H1 (cell line): ENCODE results near the gene CAST. TPM values are rescaled to one million over a fixed set of nuclear protein-coding genes. Genes with fewer than 3 reads are reported as not detected.

Experiments used
- CTCF ChIA-PET: fragments of 300-600 bp; sonication (Branson Sonifier 250); formaldehyde crosslinking; loops from one replicate; lab custom pipeline; 2021; ENCODE audit not compliant: partially characterized antibody; lab: Charles Lee
- POLR2A ChIA-PET: fragments of 300-600 bp; sonication (Branson Sonifier 250); formaldehyde crosslinking; loops from one replicate; lab custom pipeline; 2021; ENCODE audit warnings: inconsistent platforms; ENCODE audit not compliant: partially characterized antibody; lab: Charles Lee
- DNase-seq, 2 experiments: peaks; one replicate each; pipeline versions ENCODE4 v3.0.0 to v3.0.0-alpha.2; 2010 to 2022; ENCODE audit warnings: low spot score in 2 of 2, low read depth in 1 of 2, mixed read lengths in 1 of 2
- FAIRE-seq: peaks from 2 replicates; lab custom pipeline; 2011; peaks lifted over from hg19 to GRCh38; lab: Jason Lieb, UNC
- H2AFZ ChIP-seq: 2 replicates; pipeline ENCODE4 v1.8.1; 2012; ENCODE audit warnings: low read length, inconsistent platforms
- H2AK5ac ChIP-seq: 2 replicates; pipeline ENCODE4 v1.6.1; 2013; ENCODE audit warnings: low read depth, low read length
- H2BK120ac ChIP-seq: replicated peaks from 2 replicates; pipeline ENCODE3; 2013; ENCODE audit warnings: low read depth, low read length, inconsistent platforms
- H2BK12ac ChIP-seq: 2 replicates; pipeline ENCODE4 v1.6.1; 2013; ENCODE audit warnings: low read depth, low read length
- H2BK15ac ChIP-seq: 2 replicates; pipeline ENCODE4 v1.6.1; 2013; ENCODE audit warnings: low read length
- H2BK20ac ChIP-seq: 2 replicates; pipeline ENCODE4 v1.6.1; 2013; ENCODE audit warnings: low read length
- H2BK5ac ChIP-seq: 2 replicates; pipeline ENCODE4 v1.6.1; 2013; ENCODE audit warnings: low read depth, low read length
- H3K14ac ChIP-seq: 2 replicates; pipeline ENCODE4 v1.6.1; 2013; ENCODE audit warnings: inconsistent platforms; ENCODE audit not compliant: insufficient read length
- H3K18ac ChIP-seq: 2 replicates; pipeline ENCODE4 v1.6.1; 2013; ENCODE audit warnings: low read length; ENCODE audit errors: extremely low read depth
- H3K23ac ChIP-seq: 2 replicates; pipeline ENCODE4 v1.6.1; 2013; ENCODE audit warnings: inconsistent platforms; ENCODE audit not compliant: insufficient read length
- H3K23me2 ChIP-seq: 2 replicates; pipeline ENCODE4 v1.6.1; 2013; ENCODE audit warnings: low read depth, low read length
- H3K27ac ChIP-seq: 2 replicates; pipeline ENCODE4 v1.6.1; 2011; ENCODE audit warnings: low read depth, low read length, inconsistent platforms
- H3K27me3 ChIP-seq, 4 experiments: replicated peaks in 1 of 4; 1 replicate in 1 of 4; 2 replicates in 3 of 4; pipeline versions ENCODE4 v1.6.1 to v1.8.1; 2011 to 2013; ENCODE audit warnings: low read length in 3 of 4, mild to moderate bottlenecking in 3 of 4, inconsistent platforms in 2 of 4, mixed read lengths in 2 of 4, moderate library complexity in 1 of 4; ENCODE audit not compliant: control insufficient read depth in 3 of 4, insufficient read depth in 3 of 4; ENCODE audit errors: extremely low read depth in 1 of 4
- H3K36me3 ChIP-seq, 4 experiments: 2 replicates each; pipeline versions ENCODE4 v1.6.1 to v1.8.1; 2011 to 2013; ENCODE audit warnings: mild to moderate bottlenecking in 4 of 4, low read length in 3 of 4, moderate library complexity in 2 of 4, control low read depth in 1 of 4, inconsistent platforms in 1 of 4; ENCODE audit not compliant: insufficient read depth in 4 of 4, control insufficient read depth in 2 of 4
- H3K4ac ChIP-seq: replicated peaks from 2 replicates; pipeline ENCODE3; 2013; ENCODE audit warnings: low read length, low read depth, mixed read lengths, inconsistent platforms; ENCODE audit not compliant: insufficient read length
- H3K4me1 ChIP-seq, 4 experiments: replicated peaks in 1 of 4; 1 replicate in 1 of 4; 2 replicates in 3 of 4; pipeline versions ENCODE4 v1.6.1 to v1.8.1; 2011 to 2013; ENCODE audit warnings: low read length in 3 of 4, inconsistent platforms in 2 of 4, mixed read lengths in 1 of 4; ENCODE audit not compliant: insufficient read depth in 4 of 4, control insufficient read depth in 3 of 4
- H3K4me2 ChIP-seq, 2 experiments: 2 replicates each; pipeline versions ENCODE4 v1.6.1 to v1.8.1; 2011 to 2013; ENCODE audit warnings: low read depth in 2 of 2, low read length in 2 of 2, control low read depth in 1 of 2, inconsistent platforms in 1 of 2, mild to moderate bottlenecking in 1 of 2; ENCODE audit not compliant: insufficient read depth in 1 of 2
- H3K4me3 ChIP-seq, 4 experiments: fragments of 200-600, 300-600 bp in 1 of 4; sonication (generic), shearing (Covaris generic), sonication (Bioruptor Twin) in 1 of 4; 2 replicates each; pipeline versions ENCODE4 v1.5.1 to v1.8.1; 2011 to 2016; ENCODE audit warnings: low read length in 4 of 4, low read depth in 3 of 4, control low read depth in 2 of 4, inconsistent platforms in 2 of 4, mild to moderate bottlenecking in 2 of 4, mixed read lengths in 1 of 4, moderate library complexity in 1 of 4; ENCODE audit not compliant: insufficient read depth in 2 of 4; ENCODE audit errors: extremely low read depth in 1 of 4
- H3K56ac ChIP-seq: replicated peaks from 2 replicates; pipeline ENCODE3; 2013; ENCODE audit warnings: low read depth, mild to moderate bottlenecking, mixed read lengths, low read length, inconsistent platforms; ENCODE audit not compliant: insufficient read length
- H3K79me1 ChIP-seq: 2 replicates; pipeline ENCODE4 v1.6.1; 2013; ENCODE audit warnings: low read depth, low read length, control low read depth
- H3K79me2 ChIP-seq, 2 experiments: 2 replicates each; pipeline versions ENCODE4 v1.6.1 to v1.8.1; 2012 to 2013; ENCODE audit warnings: low read length in 2 of 2, mild to moderate bottlenecking in 2 of 2, inconsistent platforms in 1 of 2; ENCODE audit not compliant: insufficient read depth in 2 of 2, control insufficient read depth in 1 of 2
- H3K9ac ChIP-seq, 4 experiments: replicated peaks in 1 of 4; 1 replicate in 1 of 4; 2 replicates in 3 of 4; pipeline versions ENCODE4 v1.6.1 to v1.8.1; 2011 to 2013; ENCODE audit warnings: low read depth in 3 of 4, low read length in 3 of 4, control low read depth in 2 of 4, mild to moderate bottlenecking in 2 of 4, moderate library complexity in 2 of 4, inconsistent platforms in 1 of 4; ENCODE audit errors: extremely low read depth in 1 of 4
- H3K9me3 ChIP-seq, 2 experiments: 2 replicates each; pipeline versions ENCODE4 v1.6.1 to v1.8.1; 2012 to 2013; ENCODE audit warnings: mild to moderate bottlenecking in 2 of 2, moderate library complexity in 2 of 2, control low read depth in 1 of 2, inconsistent platforms in 1 of 2, low read depth in 1 of 2, low read length in 1 of 2, mixed read lengths in 1 of 2; ENCODE audit not compliant: insufficient read depth in 2 of 2
- H4K20me1 ChIP-seq, 2 experiments: replicated peaks in 1 of 2; 2 replicates each; pipeline versions ENCODE3 to v1.8.1; 2011 to 2013; ENCODE audit warnings: inconsistent platforms in 2 of 2, low read length in 2 of 2, mild to moderate bottlenecking in 1 of 2; ENCODE audit not compliant: insufficient read depth in 2 of 2, control insufficient read depth in 1 of 2
- H4K5ac ChIP-seq: 2 replicates; pipeline ENCODE4 v1.6.1; 2013; ENCODE audit warnings: low read length, low read depth, mixed read lengths, inconsistent platforms; ENCODE audit not compliant: insufficient read length
- H4K8ac ChIP-seq: 2 replicates; pipeline ENCODE4 v1.8.0; 2013; ENCODE audit warnings: mild to moderate bottlenecking, moderate library complexity, low read length, inconsistent platforms; ENCODE audit not compliant: insufficient read depth; ENCODE audit errors: extremely low read depth
- H4K91ac ChIP-seq: replicated peaks from 2 replicates; pipeline ENCODE3; 2013; ENCODE audit warnings: low read length, mixed read lengths, inconsistent platforms; ENCODE audit not compliant: insufficient read length
- CEBPB ChIP-seq: IDR thresholded peaks from 2 replicates; pipeline ENCODE4 v1.6.1; 2012; ENCODE audit warnings: low read depth, low read length
- CREB1 ChIP-seq: IDR thresholded peaks from 2 replicates; pipeline ENCODE4 v1.6.1; 2012; ENCODE audit warnings: inconsistent platforms
- RAD21 ChIP-seq, 2 experiments: IDR thresholded peaks in 1 of 2; conservative IDR thresholded peaks in 1 of 2; 2 replicates each; pipeline ENCODE4 v1.6.1; 2011; ENCODE audit warnings: low read depth in 2 of 2, low read length in 2 of 2, improper control_type of control experiment in 1 of 2, inconsistent platforms in 1 of 2, mild to moderate bottlenecking in 1 of 2, moderate library complexity in 1 of 2
- SRF ChIP-seq: IDR thresholded peaks from 2 replicates; pipeline ENCODE4 v1.6.1; 2011; ENCODE audit warnings: mild to moderate bottlenecking, low read depth, low read length, moderate library complexity
- TAF7 ChIP-seq: optimal IDR thresholded peaks from 2 replicates; pipeline ENCODE3; 2011; ENCODE audit warnings: low read depth, mild to moderate bottlenecking, inconsistent platforms, low read length, moderate library complexity, borderline replicate concordance
- TBP ChIP-seq: IDR thresholded peaks from 2 replicates; pipeline ENCODE4 v1.6.1; 2011; ENCODE audit warnings: low read depth, low read length, improper control_type of control experiment
- WGBS, 2 experiments: shearing (Covaris generic) in 1 of 2; methylation state at CpG; one replicate each; pipeline versions ENCODE4 v1.1.6 to v1.1.7; 2013 to 2015; ENCODE audit warnings: low lambda C conversion rate in 2 of 2, mixed read lengths in 2 of 2, inconsistent platforms in 1 of 2, low coverage in 1 of 2, missing lambda C conversion rate in 1 of 2; ENCODE audit not compliant: insufficient replicate concordance in 2 of 2, insufficient coverage in 1 of 2, insufficient read length in 1 of 2; ENCODE audit errors: extremely low coverage in 1 of 2, missing lambda C conversion rate in 1 of 2; 5-methylcytosine and 5-hydroxymethylcytosine counted together
- polyA plus RNA-seq, 7 experiments: library from polyadenylated mRNA; depleted of rRNA in 3 of 7; stranded (reverse) in 5 of 7; unstranded in 2 of 7; fragments of >200 nt in 5 of 7; fragments of 200-250 nt in 2 of 7; gene quantifications; 1 replicate in 5 of 7; 2 replicates in 1 of 7; 4 replicates in 1 of 7; pipeline versions ENCODE4 v1.2.1 to v1.2.3, GENCODE V29; 2011 to 2013; ENCODE audit warnings: missing spikeins in 2 of 7, mixed read lengths in 2 of 7
- total RNA-seq: library from RNA; stranded (reverse); fragmentation: NEBNext Ultra II Directional; extraction: Animal tissue kit (Norgen Biotek cat#: 25700); gene quantifications from 2 replicates; pipeline ENCODE4 v1.2.1, GENCODE V29; 2021

CAST gene
- total and polyA plus RNA-seq, 2 of the 8 experiments (the other 6 are each of a cell fraction or from before 2014, with no cell fraction given), result 9.0 to 48.2 TPM

DNA sequence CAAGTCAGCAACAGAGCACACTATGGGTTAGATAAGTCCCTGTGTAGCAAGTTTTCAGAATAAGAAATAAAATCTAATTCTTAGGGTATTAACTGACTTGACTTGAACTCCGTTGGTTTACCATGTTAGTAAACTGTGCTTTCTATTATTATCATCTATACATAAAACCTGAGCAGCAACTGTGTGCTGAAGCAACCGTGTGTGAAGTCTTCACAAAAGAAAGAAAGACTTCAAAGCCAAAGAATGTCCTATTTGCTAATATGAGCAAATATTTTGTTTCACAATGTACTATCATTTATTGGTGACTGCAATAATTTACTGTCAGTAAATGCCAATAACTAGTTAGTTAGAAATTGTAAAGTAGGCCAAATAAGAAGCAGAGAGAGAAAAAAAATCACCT lies 112.9 kb downstream of the CAST start:
- Histone ChIP-seq H3K4me1 (no peaks in the 10 kb centered on the region), H2BK12ac (no peak overlapping the region), H3K23me2 (no peaks in the 10 kb centered on the region), H4K5ac (no peak overlapping the region), H2BK120ac (no peak overlapping the region), H4K20me1 (no peaks in the 10 kb centered on the region), H4K8ac (no peak overlapping the region), H2BK15ac (no peak overlapping the region), H3K4me3 (no peak overlapping the region), H2BK5ac (no peak overlapping the region), H3K9me3 (no peaks in the 10 kb centered on the region), H3K9ac (no peak overlapping the region), H2AK5ac (no peak overlapping the region), H3K27me3 (no peaks in the 10 kb centered on the region), H2AFZ (no peak overlapping the region), H3K4ac (no peak overlapping the region), H3K79me1 (no peaks in the 10 kb centered on the region), H2BK20ac (no peak overlapping the region), H3K27ac (no peak overlapping the region), H4K91ac (no peak overlapping the region), H3K79me2 (no peaks in the 10 kb centered on the region), H3K14ac (no peak overlapping the region), H3K36me3 (peaks cover 0 to 8% (median 3%) of the 10 kb centered on the region in 4 experiments; a peak in 4 of 8 replicates), H3K4me2 (no peak overlapping the region), H3K56ac (no peak overlapping the region), H3K23ac (no peak overlapping the region), H3K18ac (no peak overlapping the region)
- POLR2A ChIA-PET, result no interaction called here
- DNase-seq (no peak), FAIRE-seq (no peak)
- TF ChIP-seq TBP (no peak), RAD21 (IDR thresholded peaks at IDR 0.05 in 1 of 2, conservative IDR thresholded peaks at IDR 0.05 in 1 of 2; ENCODE audit: low read depth in 2 of 2, low read length in 2 of 2) (no peak), SRF (no peak), CREB1 (no peak), TAF7 (no peak), CEBPB (no peak)
- WGBS, 2 experiments, result 87% methylated on average over 2 of the region's 2 CpGs; no CpG with 5 or more reads in 1 of the 2 experiments
- CTCF ChIA-PET, result interaction anchor here (2.0 kb wide), 1 partner anchor 11 kb away, joined by 8 read pairs; no protein-coding TSS in a partner anchor
